Brain pericyte (primary cell): Measurements from ENCODE around the gene LRRC53.

Source experiments
- DNase-seq: peaks from one replicate; pipeline ENCODE4 v3.0.0-alpha.2; 2012; ENCODE audit warnings: low read depth, low spot score

LRRC53 gene, protein sequence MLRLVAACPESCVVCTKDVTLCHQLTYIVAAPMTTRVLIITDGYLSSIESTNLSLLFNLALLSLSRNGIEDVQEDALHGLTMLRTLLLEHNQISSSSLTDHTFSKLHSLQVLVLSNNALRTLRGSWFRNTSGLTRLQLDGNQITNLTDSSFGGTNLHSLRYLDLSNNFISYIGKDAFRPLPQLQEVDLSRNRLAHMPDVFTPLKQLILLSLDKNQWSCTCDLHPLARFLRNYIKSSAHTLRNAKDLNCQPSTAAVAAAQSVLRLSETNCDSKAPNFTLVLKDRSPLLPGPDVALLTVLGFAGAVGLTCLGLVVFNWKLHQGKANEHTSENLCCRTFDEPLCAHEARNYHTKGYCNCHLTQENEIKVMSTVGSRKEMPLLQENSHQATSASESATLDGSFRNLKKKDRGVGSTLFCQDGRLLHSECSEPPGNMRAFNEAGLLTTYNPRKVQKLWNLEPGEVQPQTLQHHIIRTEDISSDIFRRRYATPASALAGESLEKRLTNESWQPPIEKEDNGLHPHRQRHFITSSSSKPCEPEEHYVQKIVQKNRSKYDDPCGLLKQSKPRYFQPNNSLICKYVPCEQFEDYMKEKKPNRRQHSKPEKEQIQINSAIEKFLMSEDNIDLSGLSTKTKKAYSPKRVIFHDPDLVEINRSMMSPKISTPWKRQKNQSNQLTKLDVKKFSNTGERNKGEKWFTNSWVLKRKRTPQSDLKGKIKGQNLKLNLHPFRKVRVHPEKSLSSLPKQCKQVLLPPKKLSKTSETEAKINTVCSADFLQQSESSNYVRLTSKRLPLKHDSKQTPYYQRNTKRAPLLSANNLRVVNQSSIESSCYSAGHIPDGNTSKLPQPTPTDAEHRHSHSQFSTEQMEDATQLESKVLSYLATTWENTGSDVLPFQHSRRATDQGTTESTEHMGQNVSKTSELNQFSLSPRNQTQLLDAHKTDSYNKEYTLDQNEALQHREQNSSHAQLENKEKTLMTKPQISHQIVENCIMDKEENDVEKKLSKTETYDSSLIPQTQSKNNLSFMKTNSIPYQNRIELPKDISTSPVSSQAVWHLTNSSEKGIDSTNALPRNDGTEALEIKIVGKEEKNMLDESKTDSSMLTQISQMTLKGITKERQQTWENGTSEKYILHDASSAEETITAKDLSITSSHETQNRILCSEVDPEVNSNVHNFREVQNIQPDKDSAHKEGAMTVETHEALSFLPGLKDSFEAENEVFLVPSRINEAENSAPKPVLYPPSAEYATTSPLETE

DNA sequence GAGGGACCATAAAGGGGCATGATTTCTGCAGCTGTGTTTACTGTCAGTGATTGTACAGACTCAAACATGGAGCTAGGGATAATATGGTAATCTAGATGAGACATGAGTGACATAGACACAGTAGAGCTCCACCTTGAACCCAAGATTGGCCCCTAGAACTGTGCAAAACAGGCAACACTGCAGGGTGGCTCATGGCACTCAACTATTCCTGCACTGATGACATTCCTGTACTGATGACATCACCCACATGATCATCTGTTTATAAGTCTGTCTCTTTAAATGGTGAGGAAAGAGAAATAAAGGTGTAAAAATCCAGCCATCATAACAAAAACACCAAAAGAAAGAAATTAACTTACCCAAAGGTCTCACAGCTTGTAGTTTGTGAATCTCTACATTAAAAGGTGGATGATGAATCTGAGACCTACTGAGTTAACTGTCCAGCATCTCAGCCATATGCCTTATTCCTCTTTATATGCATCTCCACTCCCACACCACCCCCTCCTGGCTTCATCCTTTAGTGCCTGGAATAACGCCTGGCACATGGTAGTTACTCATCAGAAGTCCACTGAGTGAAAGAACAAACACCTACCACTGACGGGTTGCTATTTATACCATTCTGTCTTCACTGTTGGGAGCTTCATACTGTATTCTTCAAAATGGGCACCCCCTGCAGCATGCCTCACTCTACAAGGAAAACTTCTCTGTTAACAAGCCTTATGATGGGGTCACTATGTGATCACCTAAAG is at the start of gene LRRC53:
Gene LRRC53 (minus strand): TSS at position 442 of the 746 bp plus-strand sequence. CDS start 29,262 bp downstream, outside the sequence.
- no peak for DNase-seq

DNA sequence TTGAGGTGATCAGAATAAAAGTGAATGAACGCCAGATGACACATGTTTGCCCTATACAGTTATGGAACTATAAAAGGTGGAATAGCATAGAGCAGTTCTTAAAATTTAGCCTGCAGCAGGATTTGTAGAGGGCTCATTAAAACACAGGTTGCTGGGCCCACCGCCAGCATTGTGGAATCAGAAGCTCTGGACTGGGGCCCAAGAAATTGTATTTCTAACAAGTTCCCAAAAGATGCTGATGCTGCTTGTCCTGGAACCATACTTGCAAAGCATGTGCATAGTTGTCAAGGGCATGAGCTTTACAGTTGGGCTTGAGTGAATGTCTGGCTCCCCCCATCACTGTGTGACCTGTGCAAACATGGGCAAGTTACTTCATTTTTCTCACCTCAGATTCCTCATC is 37.5 kb upstream of the LRRC53 start:
- no peak for DNase-seq

DNA sequence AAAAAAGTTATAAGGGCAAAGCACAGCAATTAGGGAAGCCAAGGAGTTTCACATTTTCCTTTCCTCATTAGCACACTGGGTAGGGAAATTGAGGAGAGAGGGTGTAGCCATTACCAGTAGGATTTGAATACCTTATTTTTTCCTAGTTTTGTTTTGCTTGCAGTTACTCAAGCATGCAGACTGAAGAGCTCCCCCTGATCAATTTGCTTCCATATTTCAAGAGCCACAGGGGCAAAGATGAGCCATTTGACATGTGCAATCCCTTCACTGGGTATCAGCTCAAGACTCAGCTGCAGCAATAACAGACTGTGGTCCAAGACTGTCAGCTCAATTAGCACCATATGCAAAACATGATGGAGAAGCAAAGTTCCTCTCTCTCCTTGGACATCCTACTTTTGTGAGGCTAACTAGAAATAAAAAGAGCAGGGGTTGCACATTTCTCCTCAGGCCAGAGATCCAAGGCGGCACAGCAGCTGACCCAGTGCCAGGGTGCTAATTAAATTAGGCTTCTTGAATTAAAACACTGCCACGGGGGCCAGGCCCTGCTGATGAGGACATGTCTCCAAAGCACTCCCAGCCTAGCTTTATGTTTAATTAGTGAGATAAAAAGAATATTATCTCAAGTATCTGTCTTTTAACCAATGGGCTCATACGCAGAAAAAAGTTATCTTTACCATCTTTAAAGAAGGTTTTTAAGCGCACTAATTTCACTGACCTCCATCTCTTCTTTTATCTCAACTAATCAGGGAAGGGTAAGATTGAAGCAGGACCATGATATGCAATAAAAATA is 36.7 kb upstream of the LRRC53 start:
- DNase-seq: no peak

DNA sequence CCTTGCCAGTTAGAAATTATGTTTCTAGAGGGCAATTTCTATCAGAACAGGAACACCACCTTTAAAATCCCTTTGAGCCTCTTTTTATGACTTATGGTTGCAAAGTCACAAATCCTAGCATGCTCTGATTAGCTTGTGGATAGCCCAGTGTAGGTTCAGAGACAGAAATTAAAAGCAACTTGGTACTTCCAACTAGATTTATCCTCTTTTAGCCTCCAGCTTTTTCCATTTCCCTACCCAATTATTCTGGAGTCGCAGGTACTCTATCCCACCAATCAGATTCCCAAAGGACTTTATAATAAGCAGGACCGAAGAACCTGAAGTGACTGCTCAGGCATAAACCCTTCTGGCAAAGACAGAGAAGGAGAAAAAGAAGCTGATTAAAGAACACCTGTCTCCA is 33.4 kb upstream of the LRRC53 start:
- no peak for DNase-seq

DNA sequence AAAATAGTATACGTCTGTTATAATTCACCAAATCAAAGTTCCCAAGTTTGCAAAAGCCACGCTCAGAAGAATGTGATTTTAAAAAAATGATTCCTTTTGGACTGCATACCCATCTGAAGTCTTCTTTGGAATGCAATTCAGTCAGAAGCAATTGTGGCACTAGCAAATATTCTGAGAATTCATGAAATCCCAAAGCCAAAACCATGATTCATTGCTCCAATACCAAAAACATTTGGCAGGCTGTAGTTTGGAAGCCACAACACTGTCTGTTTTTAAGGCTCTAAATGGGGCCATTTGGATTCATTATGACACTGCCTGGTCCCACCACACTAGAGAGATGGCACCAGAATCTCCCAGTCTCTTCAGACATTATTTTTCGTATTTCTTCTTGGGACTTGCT is 21.8 kb upstream of the LRRC53 start:
- DNase-seq: no peak

DNA sequence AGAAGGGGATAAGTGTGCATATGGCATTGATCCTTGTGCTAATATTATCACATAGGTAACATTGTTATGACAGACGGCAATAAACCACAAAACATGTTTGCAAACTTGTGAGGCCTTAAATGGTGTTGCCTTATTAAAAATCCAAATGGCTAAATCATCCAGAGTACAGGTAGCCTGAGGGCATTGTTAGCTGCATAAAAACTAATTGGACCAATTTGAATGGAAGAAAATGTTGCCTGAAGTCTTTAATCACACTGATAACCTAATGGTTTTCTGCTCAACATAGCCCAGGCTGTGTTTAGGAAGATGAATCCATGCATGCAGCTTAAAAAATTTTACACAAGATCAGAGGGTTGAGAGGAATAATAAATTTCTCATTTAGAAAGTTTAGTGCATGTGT is 19.4 kb upstream of the LRRC53 start:
- no peak for DNase-seq

DNA sequence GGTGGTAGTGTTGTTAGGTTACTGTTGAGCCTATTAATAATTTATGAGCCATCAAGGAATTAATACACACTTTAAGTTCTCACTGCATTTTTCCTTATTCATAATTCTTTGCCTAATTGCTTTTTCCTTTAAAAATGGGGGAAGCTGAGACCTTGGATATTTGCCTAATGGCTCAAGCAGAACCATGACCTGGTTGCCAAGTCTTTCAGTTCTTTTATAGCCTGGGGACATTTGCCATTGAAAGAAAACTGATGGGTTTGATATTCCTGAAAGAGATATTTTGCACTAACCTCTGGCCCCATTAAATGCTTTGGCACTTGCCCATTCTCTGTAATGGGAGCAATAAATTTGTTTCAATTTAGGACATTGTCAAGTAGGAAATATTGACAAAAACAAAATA is 18.5 kb upstream of the LRRC53 start:
- no peak for DNase-seq

DNA sequence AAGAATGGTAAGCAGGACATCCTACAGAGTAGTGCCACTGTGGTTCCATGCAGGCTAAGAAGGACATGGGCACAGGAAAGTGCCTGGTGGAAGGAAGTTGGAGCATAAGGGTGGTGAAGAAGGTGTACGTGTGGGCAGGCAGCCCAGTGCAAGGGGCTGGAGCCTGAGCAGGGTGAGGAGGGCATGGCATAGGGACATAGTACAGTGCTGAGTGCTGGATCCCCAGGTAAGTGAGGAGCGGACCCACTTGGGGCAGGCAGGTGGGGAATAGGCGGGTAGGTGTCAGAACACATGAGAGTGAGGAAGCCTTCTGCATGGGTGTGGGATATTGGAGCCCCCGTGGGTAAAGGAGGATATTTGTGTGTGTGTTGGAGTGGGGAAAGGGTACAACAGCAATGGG is 15.7 kb upstream of the LRRC53 start:
- no peak for DNase-seq

DNA sequence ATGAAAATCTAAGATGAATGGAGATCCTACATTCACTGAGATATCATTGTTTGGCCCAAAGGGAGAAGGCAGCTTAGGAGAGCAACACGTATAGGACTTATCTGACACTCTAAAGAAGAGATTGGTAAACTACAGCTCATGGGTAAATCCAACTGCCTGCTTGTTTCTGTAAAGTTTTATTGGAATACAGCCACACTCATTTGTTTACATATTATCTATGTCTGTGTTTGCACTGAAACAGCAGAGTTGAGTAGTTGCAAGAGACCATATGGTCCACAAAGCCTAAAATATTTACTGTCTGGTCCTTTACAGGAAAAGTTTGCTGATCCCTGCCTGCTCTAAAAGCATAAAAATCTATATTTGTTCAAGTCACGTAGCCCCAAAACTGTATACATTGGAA is 14.3 kb upstream of the LRRC53 start:
- no peak for DNase-seq

DNA sequence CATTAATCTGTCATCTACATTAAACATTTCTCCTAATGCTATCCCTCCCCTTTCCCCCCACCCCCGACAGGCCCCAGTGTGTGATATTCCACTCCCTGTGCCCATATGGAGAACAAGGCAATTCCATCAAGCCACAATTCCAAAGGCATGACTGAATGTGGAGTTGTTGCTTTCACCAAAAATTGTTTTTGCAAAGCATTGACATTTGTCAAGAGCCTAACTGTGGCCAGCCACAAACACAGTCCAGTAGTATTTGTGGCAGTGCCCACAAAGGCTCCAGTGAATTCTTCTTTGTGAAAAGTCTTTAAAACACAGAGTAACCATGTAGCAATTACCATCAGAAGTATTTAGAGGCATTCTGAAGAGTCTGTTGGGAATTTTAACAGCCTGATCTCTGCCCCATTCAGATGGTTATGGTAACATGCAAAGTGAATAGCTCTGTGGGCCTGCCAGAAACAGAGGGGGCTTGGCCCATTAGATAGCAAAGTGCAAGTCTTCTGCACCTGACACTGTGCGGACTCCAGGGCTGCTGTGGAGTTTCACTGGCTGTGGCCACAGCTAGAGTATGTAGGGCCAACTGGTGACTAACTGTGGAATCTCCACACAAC is 11.6 kb upstream of the LRRC53 start:
- no peak for DNase-seq

DNA sequence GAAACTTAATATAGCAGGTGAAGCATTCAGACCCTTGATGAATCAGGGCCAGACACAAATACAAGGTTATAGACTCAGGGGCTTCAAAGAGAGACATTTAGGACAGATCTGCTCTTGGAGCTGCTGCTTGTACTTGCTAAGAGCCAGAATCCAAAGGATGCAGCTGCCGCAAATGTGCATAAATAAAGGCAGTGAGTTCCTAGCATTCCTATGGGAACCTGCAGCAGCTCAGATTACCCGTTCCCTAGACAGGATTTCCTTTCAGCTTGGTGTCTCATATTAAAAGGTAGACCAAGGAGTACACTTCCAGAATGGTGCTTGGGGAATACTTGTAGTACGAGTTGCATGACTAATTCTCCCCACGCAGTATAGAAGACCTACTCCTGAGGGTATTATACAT is 9.7 kb upstream of the LRRC53 start:
- DNase-seq: no peak

DNA sequence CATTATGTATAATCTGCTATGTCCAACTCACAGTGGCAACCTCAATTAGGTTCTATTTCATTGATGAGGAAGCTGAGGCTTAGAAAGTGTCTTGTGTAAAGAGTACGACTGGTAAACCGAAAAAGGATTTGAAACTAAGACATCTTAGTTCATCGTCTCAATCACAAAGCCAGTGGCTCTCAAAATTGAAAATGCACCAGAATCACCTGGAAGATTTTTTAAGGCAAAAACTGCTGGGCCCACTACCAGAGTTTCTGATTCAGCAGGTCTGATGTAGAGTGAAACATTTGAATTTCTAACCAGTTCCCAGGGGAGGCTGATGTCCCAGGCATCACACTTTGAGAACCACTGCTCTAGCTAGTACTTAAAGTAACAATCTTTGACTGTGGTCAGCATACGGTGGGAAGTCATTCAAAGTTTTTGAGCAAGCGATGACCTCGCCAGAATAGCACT is 5.2 kb upstream of the LRRC53 start:
- no peak for DNase-seq

DNA sequence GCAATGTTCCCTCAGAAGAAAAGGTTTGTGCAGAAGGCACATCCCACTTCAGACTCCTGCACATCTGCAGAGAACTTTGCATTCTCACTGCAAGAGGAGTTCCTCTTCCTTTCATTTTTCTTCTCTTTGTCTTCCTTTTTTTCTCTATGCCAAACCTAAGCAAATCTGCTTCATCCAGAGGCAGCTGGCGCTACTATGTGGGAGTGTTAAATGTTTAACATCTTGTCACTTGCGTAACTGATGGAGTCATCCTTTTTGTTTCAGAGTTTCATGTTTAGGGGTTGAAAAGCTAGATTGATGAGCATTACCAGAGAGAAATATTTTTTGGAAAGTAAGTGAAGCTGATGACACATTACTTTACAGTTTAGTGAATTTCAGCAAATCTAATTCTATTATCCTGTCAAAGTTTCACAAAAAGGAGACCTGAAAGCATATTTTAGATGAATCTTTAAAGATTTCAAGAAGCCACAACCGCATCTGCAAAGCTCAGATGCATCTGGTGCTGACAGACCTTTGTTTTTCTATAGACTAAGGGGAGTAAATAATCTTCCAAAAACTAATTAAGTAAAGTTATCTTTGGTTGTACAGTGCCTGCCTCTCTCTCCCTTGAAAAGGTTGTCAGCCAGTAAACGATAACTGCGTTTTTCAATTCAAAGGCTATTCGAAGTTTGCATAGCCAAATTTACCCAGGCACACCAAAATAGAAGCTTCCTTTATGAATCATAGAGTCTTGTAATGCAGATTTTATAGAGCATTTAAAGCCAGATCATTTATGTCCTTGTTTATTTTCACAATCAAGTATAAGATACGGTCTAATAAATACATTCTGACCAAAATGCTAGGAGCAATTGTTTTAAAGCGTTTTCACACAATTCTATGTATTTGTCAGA is 1.2 kb upstream of the LRRC53 start:
- DNase-seq: no peak

DNA sequence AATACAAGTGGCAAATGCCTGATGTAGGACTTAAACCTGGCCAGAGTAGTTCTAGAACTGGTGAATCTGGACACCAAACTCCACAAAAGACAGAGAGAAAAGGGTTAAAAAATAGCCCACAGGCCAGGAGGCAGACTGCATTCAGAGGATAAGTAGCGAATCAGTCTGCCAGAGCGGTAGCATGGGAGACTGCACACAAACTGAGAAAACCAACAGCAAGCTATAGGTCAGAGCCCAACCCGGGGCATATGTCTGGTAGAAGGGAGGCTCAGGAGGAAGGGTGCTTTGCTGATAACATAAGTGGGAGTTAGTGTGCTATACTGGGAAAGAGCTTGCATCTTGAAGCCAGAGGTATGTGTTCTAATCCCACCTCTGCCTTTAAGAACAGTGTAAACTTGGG is 4.0 kb downstream of the LRRC53 start:
- DNase-seq: no peak

DNA sequence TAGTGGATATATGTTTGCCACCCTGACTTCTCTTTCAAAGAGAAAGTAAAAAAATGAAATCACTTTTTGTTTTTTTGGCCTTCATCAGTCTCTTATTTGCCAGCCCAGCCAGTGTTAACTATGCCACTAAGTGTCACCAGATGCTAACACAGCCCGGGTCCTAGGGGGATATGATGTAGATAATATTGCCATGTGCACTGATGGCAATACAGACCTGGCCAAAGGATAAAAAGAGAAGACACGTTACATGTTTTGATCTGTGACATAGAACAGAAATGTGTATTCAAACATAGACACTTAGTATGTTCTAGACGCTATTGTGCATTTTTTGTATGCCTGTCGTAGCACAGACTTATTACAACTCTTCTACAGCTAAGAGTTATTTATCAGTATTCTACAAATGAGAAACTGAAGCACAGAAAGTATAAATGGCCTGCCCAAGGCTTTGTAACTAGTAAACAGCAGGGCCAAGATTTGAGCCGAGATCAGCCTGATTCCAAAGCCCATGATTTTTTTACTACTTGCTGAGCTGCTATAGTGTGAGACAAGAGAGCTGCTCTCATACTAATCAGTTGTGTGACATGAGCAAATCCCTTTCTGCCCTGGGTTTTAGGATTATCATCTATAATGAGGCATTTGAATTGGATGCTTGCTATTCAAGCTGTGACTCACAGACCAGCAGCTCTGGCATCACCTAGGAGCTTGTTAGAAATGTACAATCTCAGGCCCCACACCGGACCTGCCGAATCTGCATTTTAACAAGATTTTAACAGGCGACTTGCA is 6.3 kb downstream of the LRRC53 start:
- DNase-seq: no peak

DNA sequence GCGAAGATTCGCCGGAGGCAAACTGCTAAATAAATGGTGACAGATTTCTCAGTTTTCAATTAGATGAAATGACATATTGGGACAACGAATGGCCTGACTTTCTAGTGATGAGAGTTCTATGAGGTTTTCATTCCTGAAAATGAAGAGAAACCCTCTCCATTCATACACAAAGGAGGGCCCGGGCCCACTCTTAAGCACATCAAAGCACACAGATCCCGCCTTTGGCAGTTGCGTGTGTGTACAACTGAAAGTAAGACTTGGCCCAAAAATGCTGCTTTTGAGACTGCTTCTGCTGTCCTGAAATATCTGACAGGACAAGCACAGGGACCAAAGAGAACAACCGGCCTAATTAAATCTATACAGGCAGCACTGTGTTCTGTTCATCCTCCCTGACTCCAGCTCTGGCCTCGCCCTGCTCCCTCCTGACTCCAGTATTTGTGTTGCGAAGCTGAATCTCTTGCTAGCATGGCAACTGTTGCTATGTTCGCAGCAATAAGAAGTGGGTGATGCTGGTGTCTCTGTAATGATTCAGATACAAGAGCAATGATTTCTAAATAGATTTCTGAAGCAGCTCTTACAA is 7.4 kb downstream of the LRRC53 start:
- DNase-seq: no peak

DNA sequence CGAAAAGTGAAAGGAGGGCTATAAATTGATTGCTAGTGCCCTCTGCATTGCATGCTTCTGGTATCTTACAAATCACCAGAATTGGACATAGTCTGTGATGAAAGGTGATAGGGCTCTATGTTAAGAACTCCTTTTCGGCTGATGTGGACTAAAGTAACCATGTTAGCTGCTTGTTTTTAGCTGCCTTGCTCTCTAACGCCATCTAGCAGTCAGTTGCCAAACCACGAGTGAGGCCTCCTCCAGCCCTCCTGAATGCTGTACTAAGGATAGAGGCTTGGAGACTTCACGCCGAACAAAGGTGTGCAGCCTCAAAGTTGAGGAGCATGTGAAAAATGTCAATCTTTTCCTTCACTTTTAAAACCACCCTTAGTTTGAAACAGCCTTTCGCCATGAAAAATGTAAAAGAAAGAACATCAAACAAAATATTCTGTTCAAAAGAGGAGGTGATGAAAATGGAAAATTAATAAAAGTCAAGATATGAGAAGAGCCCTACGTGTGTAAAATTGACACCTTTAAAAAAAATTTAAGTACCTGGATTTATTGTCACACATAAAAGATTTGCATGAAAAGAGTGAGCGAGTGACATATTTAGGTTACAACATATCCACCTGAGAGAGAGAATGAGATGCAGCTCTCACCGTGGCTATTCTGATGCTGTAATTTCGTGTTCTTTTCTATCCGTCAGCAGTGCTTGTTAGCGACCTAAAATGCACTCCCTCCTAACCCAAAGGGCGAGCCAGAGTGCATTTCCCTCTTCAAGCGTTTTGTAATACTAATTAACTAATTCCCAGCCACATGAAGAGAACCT is 8.1 kb downstream of the LRRC53 start:
- DNase-seq: no peak
